ENCODE data around the gene TXNDC15.
"Not testable (repeated sequence)": the region's sequence is repeated elsewhere in the genome, so short reads cannot be mapped to it uniquely, and the experiment has no call there.

Gene TXNDC15

GRCh38 chr5:134878403-134878802 is 4.2 kb downstream of the TXNDC15 start:
- TF ChIP-seq, protein P1, sequence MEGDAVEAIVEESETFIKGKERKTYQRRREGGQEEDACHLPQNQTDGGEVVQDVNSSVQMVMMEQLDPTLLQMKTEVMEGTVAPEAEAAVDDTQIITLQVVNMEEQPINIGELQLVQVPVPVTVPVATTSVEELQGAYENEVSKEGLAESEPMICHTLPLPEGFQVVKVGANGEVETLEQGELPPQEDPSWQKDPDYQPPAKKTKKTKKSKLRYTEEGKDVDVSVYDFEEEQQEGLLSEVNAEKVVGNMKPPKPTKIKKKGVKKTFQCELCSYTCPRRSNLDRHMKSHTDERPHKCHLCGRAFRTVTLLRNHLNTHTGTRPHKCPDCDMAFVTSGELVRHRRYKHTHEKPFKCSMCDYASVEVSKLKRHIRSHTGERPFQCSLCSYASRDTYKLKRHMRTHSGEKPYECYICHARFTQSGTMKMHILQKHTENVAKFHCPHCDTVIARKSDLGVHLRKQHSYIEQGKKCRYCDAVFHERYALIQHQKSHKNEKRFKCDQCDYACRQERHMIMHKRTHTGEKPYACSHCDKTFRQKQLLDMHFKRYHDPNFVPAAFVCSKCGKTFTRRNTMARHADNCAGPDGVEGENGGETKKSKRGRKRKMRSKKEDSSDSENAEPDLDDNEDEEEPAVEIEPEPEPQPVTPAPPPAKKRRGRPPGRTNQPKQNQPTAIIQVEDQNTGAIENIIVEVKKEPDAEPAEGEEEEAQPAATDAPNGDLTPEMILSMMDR (IDR thresholded peaks at IDR 0.05; ENCODE audit: poor library complexity, severe bottlenecking) = no peak
- H3K4me1 ChIP-seq (ENCODE audit: insufficient read depth, poor library complexity, severe bottlenecking) = peaks cover 5% of the 10 kb centered on the region
- 0 out of 2 replicates have a peak, but pooled peaks cover 5% of the 10 kb centered on the region for H3K36me3 ChIP-seq (ENCODE audit: low read depth)
- DNase-seq (ENCODE audit: low spot score) (no peak), ATAC-seq (ENCODE audit: low read depth) (no peak)
- no peak overlapping the region for H3K4me3 ChIP-seq (ENCODE audit: severe bottlenecking)
- no peaks in the 10 kb centered on the region for H3K9me3 ChIP-seq (ENCODE audit: severe bottlenecking)
- no peaks in the 10 kb centered on the region for H3K27me3 ChIP-seq (ENCODE audit: insufficient read depth, poor library complexity, severe bottlenecking)
- no peak overlapping the region for H3K27ac ChIP-seq (ENCODE audit: poor library complexity, severe bottlenecking)

DNA sequence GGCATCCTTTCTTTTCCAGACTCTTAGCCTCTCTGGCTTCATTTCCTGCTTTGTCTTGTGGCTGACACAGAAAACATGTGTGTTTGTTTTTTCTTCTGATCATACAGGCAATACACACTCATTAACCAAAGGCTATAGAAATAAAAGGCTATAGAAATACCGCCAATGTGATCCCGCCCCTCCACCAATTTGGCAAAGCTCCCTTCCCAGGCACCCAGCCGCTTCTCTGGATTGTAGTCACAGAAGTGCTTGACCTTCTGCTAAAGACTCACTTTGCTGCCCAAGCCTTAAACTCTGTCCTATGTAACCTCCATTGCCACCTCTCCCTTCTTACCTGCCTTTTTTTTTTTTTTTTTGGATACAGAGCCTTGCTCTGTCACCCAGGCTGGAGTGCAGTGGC is 5.3 kb downstream of the TXNDC15 start:
- DNase-seq (ENCODE audit: low spot score) = no peak
- Histone ChIP-seq H3K27ac (ENCODE audit: poor library complexity, severe bottlenecking) (no peak overlapping the region), H3K36me3 (ENCODE audit: low read depth) (0 out of 2 replicates have a peak, but pooled peaks cover 5% of the 10 kb centered on the region), H3K27me3 (ENCODE audit: insufficient read depth, poor library complexity, severe bottlenecking) (no peaks in the 10 kb centered on the region), H3K4me3 (ENCODE audit: severe bottlenecking) (no peak overlapping the region), H3K4me1 (ENCODE audit: insufficient read depth, poor library complexity, severe bottlenecking) (no peaks in the 10 kb centered on the region), H3K9me3 (ENCODE audit: severe bottlenecking) (no peaks in the 10 kb centered on the region)
- TF ChIP-seq, protein P1 (IDR thresholded peaks at IDR 0.05; ENCODE audit: poor library complexity, severe bottlenecking) = no peak
- ATAC-seq (ENCODE audit: low read depth) = no peak

DNA sequence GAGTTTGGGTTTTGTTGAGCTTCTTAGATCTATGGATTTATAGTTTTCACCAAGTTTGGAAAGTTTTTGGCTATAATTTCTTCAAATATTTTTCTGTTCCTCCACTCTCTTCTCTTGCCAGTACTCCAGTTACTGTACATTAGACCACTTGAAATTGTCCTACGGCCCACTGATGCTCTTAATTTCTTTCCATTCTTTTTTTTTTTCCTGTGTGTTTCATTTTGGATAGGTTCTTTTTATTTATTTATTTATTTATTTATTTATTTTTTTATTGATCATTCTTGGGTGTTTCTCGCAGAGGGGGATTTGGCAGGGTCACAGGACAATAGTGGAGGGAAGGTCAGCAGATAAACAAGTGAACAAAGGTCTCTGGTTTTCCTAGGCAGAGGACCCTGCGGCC is 6.8 kb downstream of the TXNDC15 start:
- not testable (repeated sequence) for H3K27me3 ChIP-seq (ENCODE audit: insufficient read depth, poor library complexity, severe bottlenecking); ATAC-seq (ENCODE audit: low read depth); H3K4me3 ChIP-seq (ENCODE audit: severe bottlenecking); H3K36me3 ChIP-seq (ENCODE audit: low read depth); H3K27ac ChIP-seq (ENCODE audit: poor library complexity, severe bottlenecking); H3K9me3 ChIP-seq (ENCODE audit: severe bottlenecking); H3K4me1 ChIP-seq (ENCODE audit: insufficient read depth, poor library complexity, severe bottlenecking); DNase-seq (ENCODE audit: low spot score)

DNA sequence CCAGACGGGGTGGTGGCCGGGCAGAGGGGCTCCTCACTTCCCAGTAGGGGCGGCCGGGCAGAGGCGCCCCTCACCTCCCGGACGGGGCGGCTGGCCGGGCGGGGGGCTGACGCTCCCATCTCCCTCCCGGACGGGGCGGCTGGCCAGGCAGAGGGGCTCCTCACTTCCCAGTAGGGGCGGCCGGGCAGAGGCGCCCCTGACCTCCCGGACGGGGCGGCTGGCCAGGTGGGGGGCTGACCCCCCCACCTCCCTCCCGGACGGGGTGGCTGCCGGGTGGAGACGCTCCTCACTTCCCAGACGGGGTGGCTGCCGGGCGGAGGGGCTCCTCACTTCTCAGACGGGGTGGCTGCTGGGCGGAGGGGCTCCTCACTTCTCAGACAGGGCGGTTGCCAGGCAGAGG is 7.5 kb downstream of the TXNDC15 start:
- H3K27me3 ChIP-seq (ENCODE audit: insufficient read depth, poor library complexity, severe bottlenecking); H3K4me1 ChIP-seq (ENCODE audit: insufficient read depth, poor library complexity, severe bottlenecking): not testable (repeated sequence)

GRCh38 chr5:134887593-134888159 is 13.5 kb downstream of the TXNDC15 start:
- Histone ChIP-seq H3K9me3 (ENCODE audit: severe bottlenecking) (no peaks in the 10 kb centered on the region), H3K27me3 (ENCODE audit: insufficient read depth, poor library complexity, severe bottlenecking) (no peaks in the 10 kb centered on the region), H3K27ac (ENCODE audit: poor library complexity, severe bottlenecking) (no peak overlapping the region), H3K4me3 (ENCODE audit: severe bottlenecking) (no peak overlapping the region), H3K36me3 (ENCODE audit: low read depth) (peaks cover 23% of the 10 kb centered on the region), H3K4me1 (ENCODE audit: insufficient read depth, poor library complexity, severe bottlenecking) (no peaks in the 10 kb centered on the region)
- no peak for DNase-seq (ENCODE audit: low spot score)
- TF ChIP-seq, protein P1 (IDR thresholded peaks at IDR 0.05; ENCODE audit: poor library complexity, severe bottlenecking) = no peak
- ATAC-seq (ENCODE audit: low read depth) = no peak

More for the DNA sequence above, 7.5 kb downstream of the TXNDC15 start:
- H3K9me3 ChIP-seq (ENCODE audit: severe bottlenecking); H3K27ac ChIP-seq (ENCODE audit: poor library complexity, severe bottlenecking); DNase-seq (ENCODE audit: low spot score); H3K4me3 ChIP-seq (ENCODE audit: severe bottlenecking); ATAC-seq (ENCODE audit: low read depth); H3K36me3 ChIP-seq (ENCODE audit: low read depth): not testable (repeated sequence)

- Histone ChIP-seq H3K9me3 (ENCODE audit: severe bottlenecking) (no peaks in the 10 kb centered on the region), H3K27ac (ENCODE audit: poor library complexity, severe bottlenecking) (no peak overlapping the region), H3K4me3 (ENCODE audit: severe bottlenecking) (no peak overlapping the region), H3K27me3 (ENCODE audit: insufficient read depth, poor library complexity, severe bottlenecking) (no peaks in the 10 kb centered on the region), H3K4me1 (ENCODE audit: insufficient read depth, poor library complexity, severe bottlenecking) (no peaks in the 10 kb centered on the region), H3K36me3 (ENCODE audit: low read depth) (peaks cover 30% of the 10 kb centered on the region)
- TF ChIP-seq, protein P1 (IDR thresholded peaks at IDR 0.05; ENCODE audit: poor library complexity, severe bottlenecking) = no peak
- ATAC-seq (ENCODE audit: low read depth) (no peak), DNase-seq (ENCODE audit: low spot score) (no peak)
Measured at GRCh38 chr5:134889335-134889734, 15.2 kb downstream of the TXNDC15 start.
